C4-2B (cell line): Measurements from ENCODE around the gene TMEM145.

Experiments
- H3K27ac ChIP-seq: fragments of 450-650 bp; 2 replicates; pipeline ENCODE4 v1.5.1; 2017
- ZFX ChIP-seq: fragments of 450-650 bp; IDR thresholded peaks from 2 replicates; pipeline ENCODE4 v1.6.1; 2017
- TF ChIP-seq, protein P1 (sequence below): fragments of 450-650 bp; conservative IDR thresholded peaks from 2 replicates; pipeline ENCODE4 v1.5.1; 2017; ENCODE audit warnings: mild to moderate bottlenecking

The TMEM145 gene

DNA sequence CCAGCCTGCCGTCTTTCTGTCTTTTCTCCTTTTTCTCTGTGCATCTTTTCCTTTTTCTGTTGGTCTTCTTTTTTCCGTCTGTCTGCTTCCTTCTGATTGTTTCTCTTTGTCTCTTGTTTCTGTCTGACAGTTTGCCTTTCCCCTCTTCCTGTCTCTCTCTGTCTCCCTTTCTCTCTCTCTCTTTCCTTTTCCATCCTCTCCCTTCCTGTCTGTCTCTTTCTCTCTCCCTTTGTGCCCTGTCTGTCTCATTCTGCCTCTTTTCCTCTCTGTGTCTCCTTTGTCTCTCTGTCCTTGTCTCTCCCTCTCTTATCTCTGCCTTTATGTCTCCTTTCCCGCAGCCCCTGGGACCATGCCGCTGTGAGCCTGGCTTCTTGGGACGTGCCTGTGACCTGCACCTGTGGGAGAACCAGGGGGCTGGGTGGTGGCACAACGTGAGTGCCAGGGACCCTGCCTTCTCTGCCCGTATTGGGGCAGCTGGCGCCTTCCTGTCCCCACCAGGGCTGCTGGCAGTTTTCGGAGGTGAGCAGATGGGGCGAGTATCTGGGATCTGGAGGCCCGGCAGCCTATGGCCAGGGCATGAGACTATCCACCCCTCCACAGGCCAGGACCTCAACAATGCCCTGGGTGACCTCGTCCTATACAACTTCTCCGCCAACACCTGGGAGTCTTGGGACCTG, 21.7 kb downstream of the TMEM145 start:
- no peak overlapping the region for H3K27ac ChIP-seq
- TF ChIP-seq, protein P1, sequence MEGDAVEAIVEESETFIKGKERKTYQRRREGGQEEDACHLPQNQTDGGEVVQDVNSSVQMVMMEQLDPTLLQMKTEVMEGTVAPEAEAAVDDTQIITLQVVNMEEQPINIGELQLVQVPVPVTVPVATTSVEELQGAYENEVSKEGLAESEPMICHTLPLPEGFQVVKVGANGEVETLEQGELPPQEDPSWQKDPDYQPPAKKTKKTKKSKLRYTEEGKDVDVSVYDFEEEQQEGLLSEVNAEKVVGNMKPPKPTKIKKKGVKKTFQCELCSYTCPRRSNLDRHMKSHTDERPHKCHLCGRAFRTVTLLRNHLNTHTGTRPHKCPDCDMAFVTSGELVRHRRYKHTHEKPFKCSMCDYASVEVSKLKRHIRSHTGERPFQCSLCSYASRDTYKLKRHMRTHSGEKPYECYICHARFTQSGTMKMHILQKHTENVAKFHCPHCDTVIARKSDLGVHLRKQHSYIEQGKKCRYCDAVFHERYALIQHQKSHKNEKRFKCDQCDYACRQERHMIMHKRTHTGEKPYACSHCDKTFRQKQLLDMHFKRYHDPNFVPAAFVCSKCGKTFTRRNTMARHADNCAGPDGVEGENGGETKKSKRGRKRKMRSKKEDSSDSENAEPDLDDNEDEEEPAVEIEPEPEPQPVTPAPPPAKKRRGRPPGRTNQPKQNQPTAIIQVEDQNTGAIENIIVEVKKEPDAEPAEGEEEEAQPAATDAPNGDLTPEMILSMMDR, result no peak
- no peak for TF ChIP-seq ZFX

DNA sequence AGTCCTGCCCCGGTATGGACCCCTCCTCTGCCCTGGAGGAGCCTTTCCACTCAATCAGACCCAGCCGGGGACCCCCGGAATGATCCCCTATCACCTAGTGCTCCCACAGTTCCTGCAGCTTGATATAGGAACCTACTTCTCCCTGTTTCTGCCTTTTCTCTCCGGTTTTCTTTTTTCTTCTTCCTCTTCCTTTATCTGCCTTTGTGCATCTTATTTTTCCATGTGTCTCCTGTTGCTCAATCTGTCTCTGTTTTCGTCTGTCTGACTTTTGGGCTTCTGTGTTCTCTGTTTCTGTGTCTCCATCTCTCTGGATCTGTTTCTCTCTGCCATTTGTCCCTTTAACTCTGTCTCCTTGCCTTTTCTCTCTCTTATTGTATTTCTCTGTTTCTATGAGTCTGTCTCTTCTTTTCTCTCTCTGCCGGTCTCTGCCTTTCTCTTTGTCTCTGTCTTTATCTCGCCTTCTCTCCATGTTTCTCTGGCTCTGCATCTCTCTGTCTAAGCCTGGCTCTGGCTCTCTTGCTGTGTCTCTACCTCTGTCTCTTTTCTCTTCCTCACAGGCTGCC, 22.3 kb downstream of the TMEM145 start:
- no peak overlapping the region for H3K27ac ChIP-seq
- no peak for TF ChIP-seq ZFX
- TF ChIP-seq, protein P1, result no peak

DNA sequence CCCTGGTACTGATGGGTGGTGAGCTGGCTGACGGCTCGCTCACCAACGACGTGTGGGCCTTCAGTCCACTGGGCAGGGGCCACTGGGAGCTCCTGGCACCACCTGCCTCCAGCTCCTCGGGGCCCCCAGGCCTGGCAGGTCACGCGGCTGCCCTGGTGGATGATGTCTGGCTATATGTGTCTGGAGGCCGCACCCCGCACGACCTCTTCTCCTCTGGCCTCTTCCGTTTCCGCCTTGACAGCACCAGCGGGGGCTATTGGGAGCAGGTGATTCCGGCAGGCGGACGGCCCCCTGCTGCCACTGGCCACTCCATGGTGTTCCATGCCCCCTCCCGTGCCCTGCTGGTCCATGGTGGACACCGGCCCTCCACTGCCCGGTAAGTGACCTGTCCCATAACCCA, 22.9 kb downstream of the TMEM145 start:
- no peak overlapping the region for H3K27ac ChIP-seq
- TF ChIP-seq, protein P1, result no peak
- TF ChIP-seq ZFX, result no peak

DNA sequence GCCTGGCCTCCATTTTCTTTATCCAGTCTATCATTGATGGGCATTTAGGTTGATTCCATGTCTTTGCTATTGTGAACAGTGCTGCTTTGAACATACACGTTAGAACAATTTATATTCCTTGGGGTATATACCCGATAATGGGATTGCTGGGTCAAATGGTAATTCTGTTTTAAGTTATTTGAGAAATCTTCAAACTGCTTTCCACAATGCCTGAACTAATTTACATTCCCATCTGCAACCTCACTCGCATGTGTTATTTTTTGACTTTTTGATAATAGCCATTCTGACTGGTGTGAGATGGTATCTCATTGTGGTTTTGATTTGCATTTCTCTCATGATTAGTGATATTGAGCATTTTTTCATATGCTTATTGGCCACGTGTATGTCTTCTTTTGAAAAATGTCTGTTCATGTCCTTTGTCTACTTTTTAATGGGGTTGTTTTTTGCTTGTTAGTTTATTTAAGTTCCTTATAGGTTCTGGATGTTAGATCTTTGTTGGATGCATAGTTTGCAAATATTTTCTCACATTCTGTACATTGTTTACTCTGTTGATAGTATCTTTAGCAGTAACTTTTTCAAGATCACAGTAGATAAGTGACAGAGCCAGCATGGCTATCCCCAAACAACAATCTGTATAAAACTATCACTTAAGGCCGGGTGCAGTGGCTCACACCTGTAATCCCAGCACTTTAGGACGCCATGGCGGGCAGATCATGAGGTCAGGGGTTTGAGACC, 26.2 kb downstream of the TMEM145 start:
- peak overlapping the region; percentile 88 for H3K27ac ChIP-seq

DNA sequence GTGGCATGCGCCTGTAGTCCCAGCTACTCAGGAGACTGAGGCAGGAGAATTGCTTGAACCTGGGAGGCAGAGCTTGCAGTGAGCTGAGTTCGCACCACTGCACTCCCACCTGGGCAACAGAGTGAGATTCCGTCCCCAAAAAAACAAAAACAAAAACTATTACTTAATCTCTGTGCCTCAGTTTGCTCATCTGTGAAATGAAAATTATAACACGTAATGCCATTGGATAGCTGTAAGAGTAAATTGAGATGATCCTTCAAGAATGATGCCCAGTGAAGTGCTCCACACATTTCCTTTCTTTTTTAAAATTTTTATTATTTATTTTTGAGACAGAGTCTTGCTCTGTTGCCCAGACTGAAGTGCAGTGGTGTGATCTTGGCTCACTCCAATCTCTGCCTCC, 26.8 kb downstream of the TMEM145 start:
- H3K27ac ChIP-seq, result peak overlapping the region; percentile 88

DNA sequence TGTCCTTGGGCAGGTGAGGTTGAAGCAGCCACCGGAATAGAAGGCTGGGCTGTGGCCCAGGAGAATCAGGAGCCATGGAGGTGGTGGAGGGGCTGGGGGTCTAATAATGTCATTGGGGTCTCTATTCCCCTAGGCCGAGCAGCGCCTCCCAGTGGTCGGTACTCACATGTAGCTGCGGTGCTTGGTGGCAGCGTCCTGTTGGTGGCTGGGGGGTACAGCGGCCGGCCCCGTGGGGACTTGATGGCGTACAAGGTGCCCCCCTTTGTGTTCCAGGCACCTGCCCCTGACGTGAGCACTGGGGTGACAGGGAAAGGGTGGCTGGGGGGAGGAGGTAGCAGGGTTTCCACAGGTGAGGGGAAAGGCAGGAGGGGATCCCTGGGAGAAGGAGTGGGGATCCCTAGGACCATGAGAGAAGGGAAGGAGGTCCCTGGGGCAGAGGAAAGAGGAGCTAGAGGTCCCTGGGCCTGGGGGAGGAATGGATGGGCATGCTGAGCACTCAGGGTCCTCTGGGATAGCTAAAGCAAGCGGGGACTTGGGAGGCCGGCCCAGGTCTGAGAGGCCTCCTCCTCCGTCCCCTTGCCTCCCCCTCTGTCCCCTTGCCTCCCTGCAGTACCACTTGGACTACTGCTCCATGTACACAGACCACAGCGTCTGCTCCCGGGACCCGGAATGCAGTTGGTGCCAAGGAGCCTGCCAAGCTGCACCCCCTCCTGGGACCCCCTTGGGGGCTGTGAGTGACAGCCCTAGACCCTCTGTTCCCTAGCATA, 30.4 kb downstream of the TMEM145 start:
- no peak for TF ChIP-seq ZFX
- TF ChIP-seq, protein P1, result no peak
- H3K27ac ChIP-seq, result no peak overlapping the region

DNA sequence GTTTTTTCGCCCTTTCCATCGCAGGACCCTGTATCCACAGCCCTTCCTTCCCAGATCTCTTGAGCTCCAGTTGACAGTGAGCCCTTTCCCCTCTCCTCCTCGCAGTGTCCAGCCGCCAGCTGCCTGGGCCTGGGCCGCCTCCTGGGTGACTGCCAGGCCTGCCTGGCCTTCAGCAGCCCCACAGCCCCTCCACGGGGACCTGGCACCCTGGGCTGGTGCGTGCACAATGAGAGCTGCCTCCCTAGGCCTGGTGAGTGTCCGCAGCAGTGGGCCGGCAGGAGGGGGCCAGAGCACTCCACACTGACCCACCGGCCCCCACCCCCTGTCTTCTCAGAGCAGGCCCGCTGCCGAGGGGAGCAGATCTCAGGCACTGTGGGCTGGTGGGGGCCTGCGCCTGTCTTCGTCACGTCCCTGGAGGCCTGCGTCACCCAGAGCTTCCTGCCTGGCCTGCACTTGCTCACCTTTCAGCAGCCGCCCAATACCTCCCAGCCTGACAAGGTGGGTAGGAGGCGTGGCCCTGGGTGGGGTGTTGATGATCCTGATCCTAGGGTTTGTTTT, 31.3 kb downstream of the TMEM145 start:
- H3K27ac ChIP-seq, result no peak overlapping the region
- no peak for TF ChIP-seq ZFX
- TF ChIP-seq, protein P1, result no peak
